ENCODE data around the gene TRIM9.

DNA sequence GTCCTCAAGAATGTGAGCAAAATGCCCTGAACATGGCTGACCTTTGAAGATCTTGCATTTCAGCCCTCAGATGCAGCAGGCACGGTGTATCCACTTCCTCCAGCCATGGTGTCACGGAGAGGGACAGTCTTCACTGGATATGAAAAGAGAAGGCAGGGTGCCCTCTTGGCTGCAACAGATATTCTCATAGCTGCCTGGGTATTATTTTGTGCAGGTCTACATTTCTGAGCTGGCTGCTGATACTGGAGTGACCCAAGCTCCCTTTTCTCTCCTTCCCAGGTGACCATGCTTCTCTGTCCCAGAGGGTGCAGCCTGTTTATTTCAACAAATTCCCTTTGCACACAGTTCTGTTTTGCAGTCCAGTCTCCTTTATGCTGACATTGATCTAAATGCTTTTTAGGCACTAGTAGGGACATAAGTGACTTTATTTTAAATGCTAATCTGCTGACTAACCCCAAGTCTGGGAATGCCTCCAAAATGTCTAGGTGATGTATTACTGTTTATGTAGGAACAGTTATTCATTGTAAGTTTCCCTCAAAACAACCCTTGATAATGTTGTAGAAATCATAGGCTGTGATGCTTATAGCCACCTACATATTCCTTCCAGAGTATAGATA is 133.2 kb downstream of the TRIM9 start:
- TF ChIP-seq BHLHE40 (IDR thresholded peaks at IDR 0.05; ENCODE audit: borderline replicate concordance): no peak
- TF ChIP-seq TARDBP (IDR thresholded peaks at IDR 0.05): no peak
- TF ChIP-seq NFRKB (IDR thresholded peaks at IDR 0.05): no peak
- TF ChIP-seq LEF1 (IDR thresholded peaks at IDR 0.05; ENCODE audit: borderline replicate concordance): no peak
- TF ChIP-seq FOXA1 (IDR thresholded peaks at IDR 0.05): no peak
- no peak for TF ChIP-seq SP1 (IDR thresholded peaks at IDR 0.05)
- no peak for TF ChIP-seq SUZ12 (IDR thresholded peaks at IDR 0.05)
- TF ChIP-seq HDGF (IDR thresholded peaks at IDR 0.05; ENCODE audit: borderline replicate concordance): no peak
- TF ChIP-seq ARNT (IDR thresholded peaks at IDR 0.05): no peak
- TF ChIP-seq L3MBTL2 (conservative IDR thresholded peaks at IDR 0.05): no peak
- TF ChIP-seq, protein P1, sequence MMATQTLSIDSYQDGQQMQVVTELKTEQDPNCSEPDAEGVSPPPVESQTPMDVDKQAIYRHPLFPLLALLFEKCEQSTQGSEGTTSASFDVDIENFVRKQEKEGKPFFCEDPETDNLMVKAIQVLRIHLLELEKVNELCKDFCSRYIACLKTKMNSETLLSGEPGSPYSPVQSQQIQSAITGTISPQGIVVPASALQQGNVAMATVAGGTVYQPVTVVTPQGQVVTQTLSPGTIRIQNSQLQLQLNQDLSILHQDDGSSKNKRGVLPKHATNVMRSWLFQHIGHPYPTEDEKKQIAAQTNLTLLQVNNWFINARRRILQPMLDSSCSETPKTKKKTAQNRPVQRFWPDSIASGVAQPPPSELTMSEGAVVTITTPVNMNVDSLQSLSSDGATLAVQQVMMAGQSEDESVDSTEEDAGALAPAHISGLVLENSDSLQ (IDR thresholded peaks at IDR 0.05): no peak
- no peak for TF ChIP-seq FOXM1 (IDR thresholded peaks at IDR 0.05; ENCODE audit: borderline replicate concordance)
